DND-41 (cell line): ENCODE results near the gene SPNS3.

Experiments used
- CTCF ChIP-seq: IDR thresholded peaks from 2 replicates; pipeline ENCODE4 v1.5.1; 2012; ENCODE audit warnings: borderline replicate concordance, low read length, moderate library complexity, mild to moderate bottlenecking; ENCODE audit not compliant: poor library complexity, severe bottlenecking; ENCODE audit errors: extremely low read depth
- EZH2 ChIP-seq: IDR thresholded peaks from 3 replicates; pipeline ENCODE4 v1.6.1; 2012; ENCODE audit warnings: borderline replicate concordance, low read depth, mild to moderate bottlenecking, moderate library complexity, low read length, inconsistent platforms; ENCODE audit not compliant: severe bottlenecking

- no peak for TF ChIP-seq CTCF
- TF ChIP-seq EZH2 = no peak
Observed at GRCh38 chr17:4482338-4483011, 48.7 kb downstream of the SPNS3 start.
